ENCODE measurements around the gene ATN1.
A peak's percentile ranks its signal among the peaks of the same experiment; 100 is the strongest.

Gene ATN1

GRCh38 chr12:6928703-6929407 is 1.1 kb downstream of the ATN1 start:
- Histone ChIP-seq H3K36me3 (ENCODE audit: control insufficient read depth, low read length) (peaks cover 2% of the 10 kb centered on the region; the same call in 1 of the 2 replicates), H3K4me2 (ENCODE audit: low read length) (peak overlapping the region; percentile 25), H4K20me1 (ENCODE audit: control insufficient read depth, insufficient read depth, low read depth, low read length) (no peaks in the 10 kb centered on the region), H3K27me3 (ENCODE audit: control insufficient read depth, low read length) (peaks cover 52% of the 10 kb centered on the region), H3F3A (ENCODE audit: control insufficient read depth, insufficient read depth) (peaks cover 5% of the 10 kb centered on the region; the same call in 1 of the 2 replicates), H3K9me2 (replicated peaks; ENCODE audit: control insufficient read depth, low read length) (no peaks in the 10 kb centered on the region), H3K9me3 (ENCODE audit: control insufficient read depth, insufficient read depth, low read length) (no peaks in the 10 kb centered on the region), H3K4me1 (ENCODE audit: control insufficient read depth, low read length) (peaks cover 18% of the 10 kb centered on the region), H3K4me3 (ENCODE audit: low read length) (peak overlapping the region; percentile 32; the same call in 1 of the 2 replicates), H3K79me2 (ENCODE audit: control insufficient read depth, low read length) (no peaks in the 10 kb centered on the region), H3K27ac (ENCODE audit: low read depth, low read length) (no peak overlapping the region)
- no peak for TF ChIP-seq CTCF (IDR thresholded peaks at IDR 0.05; ENCODE audit: low read depth, low read length, poor library complexity, severe bottlenecking)
- no peak for TF ChIP-seq EZH2phosphoT487 (IDR thresholded peaks at IDR 0.05; ENCODE audit: borderline replicate concordance, low read length)

GRCh38 chr12:6929466-6930452 is 2.0 kb downstream of the ATN1 start:
- TF ChIP-seq CTCF (IDR thresholded peaks at IDR 0.05; ENCODE audit: low read depth, low read length, poor library complexity, severe bottlenecking), result no peak
- no peak for TF ChIP-seq EZH2phosphoT487 (IDR thresholded peaks at IDR 0.05; ENCODE audit: borderline replicate concordance, low read length)
- Histone ChIP-seq H3K4me2 (ENCODE audit: low read length) (no peak overlapping the region), H3K27ac (ENCODE audit: low read depth, low read length) (no peak overlapping the region), H3K36me3 (ENCODE audit: control insufficient read depth, low read length) (peaks cover 2% of the 10 kb centered on the region; the same call in 1 of the 2 replicates), H3K9me3 (ENCODE audit: control insufficient read depth, insufficient read depth, low read length) (no peaks in the 10 kb centered on the region), H3K4me3 (ENCODE audit: low read length) (no peak overlapping the region), H3K27me3 (ENCODE audit: control insufficient read depth, low read length) (peaks cover 50% of the 10 kb centered on the region), H3K79me2 (ENCODE audit: control insufficient read depth, low read length) (no peaks in the 10 kb centered on the region), H3K4me1 (ENCODE audit: control insufficient read depth, low read length) (peaks cover 9% of the 10 kb centered on the region), H4K20me1 (ENCODE audit: control insufficient read depth, insufficient read depth, low read depth, low read length) (no peaks in the 10 kb centered on the region), H3F3A (ENCODE audit: control insufficient read depth, insufficient read depth) (peaks cover 5% of the 10 kb centered on the region; the same call in 1 of the 2 replicates), H3K9me2 (replicated peaks; ENCODE audit: control insufficient read depth, low read length) (no peaks in the 10 kb centered on the region)

- Histone ChIP-seq H3F3A (ENCODE audit: control insufficient read depth, insufficient read depth) (peaks cover 5% of the 10 kb centered on the region; the same call in 1 of the 2 replicates), H4K20me1 (ENCODE audit: control insufficient read depth, insufficient read depth, low read depth, low read length) (no peaks in the 10 kb centered on the region), H3K36me3 (ENCODE audit: control insufficient read depth, low read length) (peaks cover 2% of the 10 kb centered on the region), H3K4me2 (ENCODE audit: low read length) (no peak overlapping the region), H3K27me3 (ENCODE audit: control insufficient read depth, low read length) (peaks cover 20% of the 10 kb centered on the region), H3K4me3 (ENCODE audit: low read length) (no peak overlapping the region), H3K9me2 (replicated peaks; ENCODE audit: control insufficient read depth, low read length) (no peaks in the 10 kb centered on the region), H3K9me3 (ENCODE audit: control insufficient read depth, insufficient read depth, low read length) (no peaks in the 10 kb centered on the region), H3K27ac (ENCODE audit: low read depth, low read length) (no peak overlapping the region), H3K4me1 (ENCODE audit: control insufficient read depth, low read length) (peaks cover 12% of the 10 kb centered on the region), H3K79me2 (ENCODE audit: control insufficient read depth, low read length) (peaks cover 14% of the 10 kb centered on the region)
- no peak for TF ChIP-seq EZH2phosphoT487 (IDR thresholded peaks at IDR 0.05; ENCODE audit: borderline replicate concordance, low read length)
- no peak for TF ChIP-seq CTCF (IDR thresholded peaks at IDR 0.05; ENCODE audit: low read depth, low read length, poor library complexity, severe bottlenecking)
These were observed 5.0 kb downstream of the ATN1 start for GRCh38 chr12:6932766-6933165.

All from DOHH2 (cell line).